Neural progenitor cell (in vitro differentiated cells): ENCODE measurements around the gene CMA1. TPM values are rescaled to one million over a fixed set of nuclear protein-coding genes. Genes with fewer than 3 reads are reported as not detected.
"Not testable (repeated sequence)": the region's sequence is repeated elsewhere in the genome, so short reads cannot be mapped to it uniquely, and the experiment has no call there.

Source experiments
- DNase-seq: peaks from one replicate; pipeline ENCODE4 v3.0.0-alpha.2; 2016; ENCODE audit warnings: low spot score
- H2AFZ ChIP-seq: fragments of 200-600 bp; sonication (generic); replicated peaks from 2 replicates; pipeline ENCODE4 v1.6.1; 2016; ENCODE audit warnings: antibody characterized with exemption
- H3F3A ChIP-seq: fragments of 200-600 bp; sonication (generic); 2 replicates; pipeline ENCODE4 v1.6.1; 2016; ENCODE audit warnings: antibody characterized with exemption, low read depth
- H3K27ac ChIP-seq: fragments of 200-600 bp; sonication (generic); 2 replicates; pipeline ENCODE4 v1.5.1; 2016; ENCODE audit warnings: mild to moderate bottlenecking
- H3K27me3 ChIP-seq: fragments of 200-600 bp; sonication (generic); 2 replicates; pipeline ENCODE4 v1.6.1; 2016; ENCODE audit warnings: mild to moderate bottlenecking, moderate library complexity
- H3K36me3 ChIP-seq: fragments of 200-600 bp; sonication (generic); 2 replicates; pipeline ENCODE4 v1.5.1; 2016
- H3K4me1 ChIP-seq: fragments of 200-600 bp; sonication (generic); 2 replicates; pipeline ENCODE4 v1.6.1; 2016; ENCODE audit warnings: mixed run types
- H3K4me2 ChIP-seq: fragments of 200-600 bp; sonication (generic); 2 replicates; pipeline ENCODE4 v1.6.1; 2016
- H3K4me3 ChIP-seq: fragments of 200-600 bp; sonication (generic); 2 replicates; pipeline ENCODE4 v1.5.1; 2016
- H3K79me2 ChIP-seq: fragments of 200-600 bp; sonication (generic); 2 replicates; pipeline ENCODE4 v1.6.1; 2016; ENCODE audit warnings: low read depth
- H3K9ac ChIP-seq: fragments of 200-600 bp; sonication (generic); 2 replicates; pipeline ENCODE4 v1.6.1; 2016
- H3K9me3 ChIP-seq: fragments of 200-600 bp; sonication (generic); 2 replicates; pipeline ENCODE4 v1.5.1; 2016; ENCODE audit warnings: low read depth
- H4K20me1 ChIP-seq: fragments of 200-600 bp; sonication (generic); 2 replicates; pipeline ENCODE4 v1.6.1; 2016; ENCODE audit warnings: low read depth
- H3K27ac Mint-ChIP-seq: 3 replicates; pipeline ENCODE4 v1.8.0; 2021; ENCODE audit warnings: mixed read lengths
- H3K27me3 Mint-ChIP-seq: 2 replicates; pipeline ENCODE4 v1.8.0; 2022; ENCODE audit warnings: low read depth, mild to moderate bottlenecking, inconsistent platforms, moderate library complexity, mixed read lengths; ENCODE audit not compliant: insufficient read depth
- H3K36me3 Mint-ChIP-seq: 3 replicates; pipeline ENCODE4 v1.8.0; 2021; ENCODE audit warnings: mixed read lengths
- H3K4me1 Mint-ChIP-seq: 3 replicates; pipeline ENCODE4 v1.8.0; 2021; ENCODE audit warnings: mixed read lengths
- H3K4me3 Mint-ChIP-seq: 3 replicates; pipeline ENCODE4 v1.8.0; 2021; ENCODE audit warnings: mild to moderate bottlenecking, moderate library complexity, mixed read lengths
- H3K9me3 Mint-ChIP-seq: 3 replicates; pipeline ENCODE4 v1.8.0; 2020; ENCODE audit warnings: mixed read lengths
- CTCF ChIP-seq: fragments of 200-600 bp; sonication (generic); IDR thresholded peaks from 2 replicates; pipeline ENCODE4 v1.5.1; 2017; ENCODE audit warnings: antibody characterized with exemption, mild to moderate bottlenecking
- EZH2 ChIP-seq: fragments of 200-600 bp; sonication (generic); IDR thresholded peaks from 2 replicates; pipeline ENCODE4 v1.6.1; 2017; ENCODE audit warnings: antibody characterized with exemption, mild to moderate bottlenecking, moderate library complexity
- EZH2phosphoT487 ChIP-seq: fragments of 200-600 bp; sonication (generic); IDR thresholded peaks from 2 replicates; pipeline ENCODE4 v1.6.1; 2017; ENCODE audit warnings: antibody characterized with exemption
- total RNA-seq: library from RNA; depleted of rRNA; stranded (reverse); fragments of >200 nt; gene quantifications from 2 replicates; pipeline ENCODE4 v1.2.3, GENCODE V29; 2015; ENCODE audit warnings: low replicate concordance

CMA1 gene
- total RNA-seq, 1 donor from 2014 or later, result not detected

GRCh38 chr14:24504425-24504950 is 3.6 kb downstream of the CMA1 start:
- no peak overlapping the region for H3K27ac Mint-ChIP-seq
- H3K4me3 Mint-ChIP-seq, result no peak overlapping the region
- H3K27ac ChIP-seq, result no peak overlapping the region
- H3F3A ChIP-seq, result no peaks in the 10 kb centered on the region
- H3K4me3 ChIP-seq, result no peak overlapping the region
- TF ChIP-seq EZH2 (no peak), EZH2phosphoT487 (no peak), CTCF (no peak)
- no peaks in the 10 kb centered on the region for H3K4me1 ChIP-seq
- no peak overlapping the region for H2AFZ ChIP-seq
- H3K36me3 ChIP-seq, result no peaks in the 10 kb centered on the region
- H3K79me2 ChIP-seq, result no peaks in the 10 kb centered on the region
- H3K9me3 ChIP-seq, result no peaks in the 10 kb centered on the region
- H3K4me2 ChIP-seq, result no peak overlapping the region
- H3K27me3 ChIP-seq, result no peaks in the 10 kb centered on the region
- H3K4me1 Mint-ChIP-seq, result no peaks in the 10 kb centered on the region
- peaks cover 4% of the 10 kb centered on the region for H3K27me3 Mint-ChIP-seq
- H4K20me1 ChIP-seq, result no peaks in the 10 kb centered on the region
- H3K36me3 Mint-ChIP-seq, result no peaks in the 10 kb centered on the region
- no peak overlapping the region for H3K9ac ChIP-seq
- DNase-seq, result no peak
- no peaks in the 10 kb centered on the region for H3K9me3 Mint-ChIP-seq

DNA sequence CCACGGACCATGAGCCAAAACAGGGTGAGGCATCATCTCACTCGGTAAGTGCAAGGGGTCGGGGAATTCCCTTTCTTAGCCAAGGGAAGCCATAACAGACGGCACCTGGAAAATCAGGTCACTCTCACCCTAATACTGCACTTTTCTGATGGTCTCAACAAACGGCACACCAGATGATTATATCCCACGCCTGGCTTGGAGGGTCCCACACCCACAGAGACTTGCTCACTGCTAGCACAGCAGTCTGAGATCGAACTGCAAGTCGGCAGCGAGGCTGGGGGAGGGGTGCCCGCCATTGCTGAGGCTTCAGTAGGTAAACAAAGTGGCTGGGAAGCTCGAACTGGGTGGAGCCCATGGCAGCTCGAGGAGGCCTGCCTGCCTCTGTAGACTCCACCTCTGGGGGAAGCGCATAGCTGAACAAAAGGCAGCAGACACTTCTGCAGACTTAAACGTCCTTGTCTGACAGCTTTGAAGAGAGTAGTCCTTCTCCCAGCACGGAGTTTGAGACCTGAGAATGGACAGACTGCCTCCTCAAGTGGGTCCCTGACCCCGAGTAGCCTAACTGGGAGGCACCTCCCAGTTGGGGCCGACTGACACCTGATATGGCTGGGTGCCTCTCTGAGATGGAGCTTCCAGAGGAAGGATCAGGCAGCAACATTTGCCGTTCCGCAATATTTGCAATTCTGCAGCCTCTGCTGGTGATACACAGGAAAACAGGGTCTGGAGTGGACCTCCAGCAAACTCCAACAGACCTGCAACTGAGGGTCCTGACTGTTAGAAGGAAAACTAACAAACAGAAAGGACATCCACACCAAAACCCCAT is 16.3 kb downstream of the CMA1 start:
- not testable (repeated sequence) for H3K79me2 ChIP-seq, H3K27ac ChIP-seq, H3K36me3 ChIP-seq, H3K36me3 Mint-ChIP-seq, H3K27me3 ChIP-seq, H3K27me3 Mint-ChIP-seq, H3K9me3 ChIP-seq, H3K4me3 Mint-ChIP-seq, H3K4me3 ChIP-seq, H3K9ac ChIP-seq, H4K20me1 ChIP-seq, H3K4me1 ChIP-seq, H3K4me2 ChIP-seq, H3K27ac Mint-ChIP-seq, H3K4me1 Mint-ChIP-seq, DNase-seq, H3K9me3 Mint-ChIP-seq, H3F3A ChIP-seq, H2AFZ ChIP-seq

- H3K9me3 ChIP-seq, result no peaks in the 10 kb centered on the region
- Mint-ChIP-seq H3K27me3 (no peaks in the 10 kb centered on the region), H3K4me1 (peaks cover 5% of the 10 kb centered on the region), H3K9me3 (no peaks in the 10 kb centered on the region), H3K4me3 (no peak overlapping the region), H3K27ac (no peak overlapping the region), H3K36me3 (peaks cover 4% of the 10 kb centered on the region)
- TF ChIP-seq EZH2phosphoT487, result no peak
- TF ChIP-seq CTCF, result no peak
- no peaks in the 10 kb centered on the region for H3K36me3 ChIP-seq
- no peak overlapping the region for H2AFZ ChIP-seq
- H3K27ac ChIP-seq, result no peak overlapping the region
- H3K9ac ChIP-seq, result no peak overlapping the region
- no peaks in the 10 kb centered on the region for H4K20me1 ChIP-seq
- H3K79me2 ChIP-seq, result no peaks in the 10 kb centered on the region
- no peak for DNase-seq
- no peaks in the 10 kb centered on the region for H3K27me3 ChIP-seq
- no peak overlapping the region for H3K4me3 ChIP-seq
- H3F3A ChIP-seq, result no peaks in the 10 kb centered on the region
- no peak overlapping the region for H3K4me2 ChIP-seq
- H3K4me1 ChIP-seq, result no peaks in the 10 kb centered on the region
Observed at GRCh38 chr14:24483604-24484252, 24.3 kb downstream of the CMA1 start.

DNA sequence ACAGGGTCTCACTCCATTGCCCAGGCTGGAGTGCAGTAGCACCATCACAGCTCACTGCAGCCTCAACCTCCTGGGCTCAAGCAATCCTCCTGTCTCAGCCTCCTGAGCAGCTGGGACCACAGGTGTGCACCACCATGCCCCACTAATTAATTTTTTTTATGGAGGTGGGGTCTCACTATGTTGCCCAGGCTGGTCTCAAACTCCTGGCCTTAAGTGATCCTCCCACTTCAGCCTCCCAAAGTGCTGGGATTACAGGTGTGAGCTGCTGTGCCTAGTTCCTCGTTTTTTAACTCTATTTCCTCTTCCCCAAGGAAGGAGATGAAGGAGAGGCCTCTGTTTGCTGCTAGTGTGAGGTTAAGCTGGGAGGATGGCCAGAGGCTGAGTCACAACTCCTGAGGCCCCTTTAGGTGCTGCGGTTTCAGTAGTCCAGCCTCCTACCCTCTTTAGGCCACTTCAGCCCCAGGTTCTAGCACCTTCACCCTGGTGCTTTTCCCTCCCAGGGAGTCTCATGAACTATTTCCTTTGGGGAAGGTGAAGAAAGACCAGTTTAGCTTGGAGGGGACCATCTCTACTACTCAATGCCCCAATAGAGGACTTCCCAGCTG is 25.3 kb downstream of the CMA1 start:
- H3K27me3 ChIP-seq, H3K27me3 Mint-ChIP-seq, H3K4me1 ChIP-seq, DNase-seq, H3K27ac Mint-ChIP-seq, H3K9me3 Mint-ChIP-seq, H3K4me1 Mint-ChIP-seq, H3K27ac ChIP-seq, H3K9ac ChIP-seq, H3K4me2 ChIP-seq, H4K20me1 ChIP-seq, H3K4me3 Mint-ChIP-seq, H3K36me3 Mint-ChIP-seq, H2AFZ ChIP-seq, H3K9me3 ChIP-seq, H3K36me3 ChIP-seq, H3F3A ChIP-seq, H3K79me2 ChIP-seq, H3K4me3 ChIP-seq: not testable (repeated sequence)
